Erythroblast (primary cell): Measurements from ENCODE around the gene CCDC38.

ENCODE experiments used
- DNase-seq, 2 experiments: peaks; one replicate each; lab custom pipeline; 2025; lab: John Stamatoyannopoulos, UW
- GATA1 ChIP-seq: IDR thresholded peaks from 2 replicates; pipeline ENCODE4 v1.6.1; 2011; ENCODE audit warnings: low read depth, mild to moderate bottlenecking, control low read depth, low read length, moderate library complexity
- POLR2A ChIP-seq: IDR thresholded peaks from 2 replicates; pipeline ENCODE4 v1.6.1; 2011; ENCODE audit warnings: mild to moderate bottlenecking, low read length

Gene CCDC38

GRCh38 chr12:95887311-95887710, 55.1 kb downstream of the CCDC38 start:
- TF ChIP-seq POLR2A (no peak), GATA1 (no peak)

GRCh38 chr12:95884998-95885397, 57.4 kb downstream of the CCDC38 start:
- TF ChIP-seq GATA1 (no peak), POLR2A (no peak)
- DNase-seq: no peak

More at GRCh38 chr12:95887311-95887710, 55.1 kb downstream of the CCDC38 start:
- no peak for DNase-seq

GRCh38 chr12:95882873-95883272, 59.5 kb downstream of the CCDC38 start:
- no peak for TF ChIP-seq POLR2A
- TF ChIP-seq GATA1: no peak

GRCh38 chr12:95882080-95882479, 60.3 kb downstream of the CCDC38 start:
- no peak for DNase-seq

More at GRCh38 chr12:95882873-95883272, 59.5 kb downstream of the CCDC38 start:
- DNase-seq: no peak

GRCh38 chr12:95881331-95881955, 61.0 kb downstream of the CCDC38 start:
- no peak for DNase-seq
- no peak for TF ChIP-seq GATA1

More at GRCh38 chr12:95882080-95882479, 60.3 kb downstream of the CCDC38 start:
- no peak for TF ChIP-seq POLR2A
- TF ChIP-seq GATA1: no peak

- no peak for TF ChIP-seq POLR2A
- TF ChIP-seq GATA1: no peak
- DNase-seq: no peak
These were observed 61.5 kb downstream of the CCDC38 start for GRCh38 chr12:95880895-95881294.

- DNase-seq: peak in 1 of 2 experiments; percentile 7
- no peak for TF ChIP-seq POLR2A
- no peak for TF ChIP-seq GATA1
These were observed 64.8 kb downstream of the CCDC38 start for GRCh38 chr12:95877622-95878021.

GRCh38 chr12:95874452-95874851, 68.0 kb downstream of the CCDC38 start:
- TF ChIP-seq POLR2A (no peak), GATA1 (no peak)
- no peak for DNase-seq

- no peak for TF ChIP-seq GATA1
- no peak for TF ChIP-seq POLR2A
- no peak for DNase-seq
These were observed 71.5 kb downstream of the CCDC38 start for GRCh38 chr12:95870897-95871296.

GRCh38 chr12:95863337-95863736, 79.1 kb downstream of the CCDC38 start:
- no peak for TF ChIP-seq POLR2A
- no peak for DNase-seq

GRCh38 chr12:95862038-95862437, 80.4 kb downstream of the CCDC38 start:
- TF ChIP-seq POLR2A (no peak), GATA1 (no peak)
- DNase-seq: no peak

- TF ChIP-seq POLR2A: no peak
- TF ChIP-seq GATA1: no peak
- DNase-seq: peak; percentile 38 to 48
These were observed 82.2 kb downstream of the CCDC38 start for GRCh38 chr12:95859947-95860850.

- peak; percentile 55 to 65 for DNase-seq
- no peak for TF ChIP-seq POLR2A
- TF ChIP-seq GATA1: no peak
These were observed 83.0 kb downstream of the CCDC38 start for GRCh38 chr12:95859344-95859816.
